ENCODE data around the gene STK10. TPM values are rescaled to one million over a fixed set of nuclear protein-coding genes. Genes with fewer than 3 reads are reported as not detected.

STK10 gene
- polyA plus RNA-seq, 1 donor: 15.8 TPM

DNA sequence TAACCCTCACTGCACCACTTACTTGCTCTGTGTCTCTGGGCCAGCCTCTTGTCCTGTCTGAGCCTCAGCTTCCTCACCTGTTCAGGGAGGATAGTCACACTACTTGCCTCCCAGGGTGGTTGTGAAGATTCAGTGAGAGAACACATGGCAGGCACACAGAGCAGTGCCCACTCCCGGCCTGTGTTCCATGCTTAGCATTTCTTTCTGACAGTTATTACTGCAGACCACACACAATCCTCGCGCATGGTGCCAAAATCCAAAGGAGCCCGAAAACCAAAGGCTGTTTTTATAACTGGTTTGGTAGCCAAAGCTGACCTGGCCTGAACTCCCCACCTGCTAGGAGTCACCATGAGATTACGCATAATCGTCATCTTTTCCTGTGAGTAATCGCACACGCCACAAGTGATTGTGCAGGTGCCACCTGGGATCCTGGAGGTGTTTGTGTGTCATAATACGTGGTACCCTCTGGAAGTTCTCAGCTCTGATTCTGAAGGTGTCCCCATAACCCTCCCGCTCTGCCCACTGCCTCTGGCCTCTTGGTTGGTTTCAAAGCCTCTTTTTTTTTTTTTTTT lies 97.0 kb downstream of the STK10 start:
- no peak for DNase-seq (ENCODE audit: low read depth)

DNA sequence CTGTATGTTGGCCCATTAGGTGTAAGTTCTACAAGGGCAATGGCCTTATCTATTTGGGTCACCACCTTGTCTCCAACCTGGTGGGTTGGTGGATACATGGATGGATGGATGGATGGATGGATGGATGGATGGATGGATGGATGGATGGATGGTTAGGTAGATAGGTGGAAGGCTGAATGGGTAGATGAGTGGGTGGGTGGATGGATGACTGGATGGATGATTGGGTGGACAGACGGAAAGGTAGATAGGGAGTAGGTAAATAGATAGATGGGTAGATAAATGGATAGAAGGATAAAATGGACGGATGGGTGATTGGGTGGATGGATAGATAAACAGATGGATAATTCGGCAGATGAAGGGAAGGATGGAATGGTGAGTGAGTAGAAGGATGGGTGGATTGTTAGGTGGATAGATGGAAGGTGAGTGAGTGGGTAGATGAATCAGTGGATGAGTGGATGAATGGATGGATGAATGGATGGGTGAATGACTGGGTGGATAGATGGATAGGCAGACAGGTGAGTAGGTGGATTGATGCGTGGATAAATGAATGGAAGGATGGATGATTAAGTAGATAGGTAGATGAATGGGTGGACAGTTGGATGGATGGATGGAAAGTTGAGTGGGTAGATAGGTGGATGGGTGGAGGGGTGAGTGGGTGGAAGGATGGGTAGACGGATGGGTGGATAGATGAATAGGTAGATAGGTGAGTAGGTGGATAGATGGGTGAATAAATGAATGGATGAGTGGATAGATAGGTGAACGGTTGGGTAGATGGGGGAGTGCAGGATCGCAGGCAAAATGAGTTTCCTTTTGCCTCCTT lies 98.5 kb downstream of the STK10 start:
- no peak for DNase-seq (ENCODE audit: low read depth)

DNA sequence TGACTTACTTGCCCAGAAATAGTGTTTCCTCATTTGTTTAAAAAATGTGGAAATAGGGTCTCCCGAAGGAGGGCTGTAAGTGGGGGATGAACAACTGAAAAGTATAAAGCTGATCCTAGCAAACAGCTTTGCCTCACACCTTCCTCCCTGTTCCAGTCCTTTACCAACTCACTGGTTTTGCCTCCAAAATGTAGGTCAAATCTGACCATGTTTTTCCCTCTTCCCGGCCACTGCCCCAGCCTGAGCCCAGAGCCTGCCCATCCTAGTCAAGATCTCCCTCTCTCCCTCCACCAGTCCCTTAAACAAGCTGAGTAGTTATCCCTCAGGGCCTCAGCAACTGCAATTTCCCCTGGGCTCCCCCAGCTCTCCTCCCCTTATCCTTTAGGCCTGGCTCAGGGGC lies 99.2 kb downstream of the STK10 start:
- DNase-seq (ENCODE audit: low read depth): no peak

DNA sequence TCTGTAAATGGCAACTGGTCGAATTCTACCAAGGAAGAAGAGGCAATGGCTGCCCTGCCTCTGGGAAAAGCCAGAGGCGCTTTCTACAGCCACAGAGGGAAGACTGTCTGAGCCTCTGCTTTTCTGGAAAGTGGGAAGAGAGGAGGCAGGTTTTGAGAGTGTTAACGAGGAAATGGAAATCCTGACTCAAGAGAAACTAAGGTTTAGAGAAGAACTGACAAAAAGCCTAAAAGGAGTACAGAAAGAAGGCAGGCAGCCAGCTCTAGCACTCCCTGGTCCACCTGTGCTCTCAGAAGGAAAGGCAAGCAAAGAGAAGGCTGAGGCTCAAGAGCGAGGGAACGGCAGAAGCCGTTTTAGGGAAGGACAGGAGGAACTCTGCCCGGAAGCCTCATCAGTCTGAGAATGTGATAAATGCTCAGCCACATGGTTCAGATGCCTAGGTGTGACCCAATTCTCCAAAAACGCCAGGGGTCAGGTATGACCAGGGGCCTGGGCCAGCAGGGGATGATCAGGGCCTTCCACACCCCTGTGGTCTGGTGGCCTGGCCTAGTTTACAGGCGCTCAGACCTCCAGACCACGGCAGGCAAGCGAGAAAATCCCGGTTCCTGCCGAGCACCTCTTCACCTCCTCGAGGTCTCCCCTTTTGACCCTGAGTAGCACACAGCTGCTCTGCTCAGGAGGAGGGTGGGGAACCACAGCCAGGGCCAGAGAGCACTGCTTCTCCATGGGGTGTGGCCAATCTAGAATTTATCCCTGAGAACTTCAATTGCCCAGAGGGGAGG lies 101.6 kb downstream of the STK10 start:
- DNase-seq (ENCODE audit: low read depth): no peak

DNA sequence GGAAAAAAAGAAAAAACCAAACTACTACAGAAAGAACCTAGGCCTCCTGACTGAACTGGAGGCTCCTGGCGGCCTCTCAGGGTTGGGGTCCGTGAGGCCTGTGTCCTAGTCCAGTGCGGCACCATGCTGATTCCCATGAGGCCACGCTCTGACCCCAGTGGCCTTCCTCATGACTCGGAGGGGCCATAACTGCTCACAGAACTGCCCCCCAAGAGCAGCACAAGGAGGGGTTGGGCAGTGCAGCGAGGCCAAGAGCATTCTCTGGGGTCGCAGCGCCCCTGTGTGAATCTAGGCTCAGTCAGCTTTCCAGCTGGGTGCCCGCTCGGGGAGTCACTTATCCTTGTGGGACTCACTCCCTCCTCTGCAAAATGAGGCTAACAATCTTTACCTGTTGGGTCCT lies 102.3 kb downstream of the STK10 start:
- DNase-seq (ENCODE audit: low read depth): no peak

DNA sequence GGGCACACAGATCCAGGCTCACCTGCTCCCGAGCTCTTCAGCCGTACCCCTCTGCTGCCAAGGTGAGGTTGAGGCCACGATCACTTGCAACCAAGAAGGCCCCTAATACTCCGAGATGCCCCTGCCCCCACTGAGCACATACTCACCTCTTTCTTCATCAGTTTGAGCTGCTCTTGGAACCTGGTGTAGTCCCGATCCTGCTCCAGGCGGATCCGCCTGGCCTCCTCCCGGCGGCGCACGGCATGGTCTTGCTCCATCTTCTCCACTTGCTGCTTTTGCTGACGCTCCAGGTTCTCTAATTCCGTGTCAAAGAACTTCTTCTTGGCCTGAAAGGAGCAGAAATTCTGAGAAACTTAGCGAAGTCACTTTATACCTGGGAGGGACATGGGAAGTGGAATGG lies 105.8 kb downstream of the STK10 start:
- DNase-seq (ENCODE audit: low read depth): no peak

DNA sequence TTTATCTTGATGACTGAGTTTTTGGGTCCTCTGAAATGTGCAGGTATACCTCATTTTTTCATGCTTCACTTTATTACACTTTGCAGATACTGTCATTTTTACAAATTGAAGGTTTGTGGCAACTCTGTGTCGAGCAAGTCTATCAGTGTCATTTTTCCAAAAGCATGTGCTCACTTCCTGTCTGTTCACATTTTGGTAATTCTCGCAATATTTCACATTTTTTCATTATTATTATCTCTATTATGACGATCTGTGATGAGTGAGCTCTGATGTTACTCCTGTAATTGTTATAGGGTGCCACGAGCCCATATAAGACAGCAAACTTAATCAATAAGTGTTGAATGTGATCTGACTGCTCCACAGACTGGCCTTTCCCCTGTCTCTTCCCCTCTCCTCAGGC lies 108.1 kb downstream of the STK10 start:
- no peak for DNase-seq (ENCODE audit: low read depth)

DNA sequence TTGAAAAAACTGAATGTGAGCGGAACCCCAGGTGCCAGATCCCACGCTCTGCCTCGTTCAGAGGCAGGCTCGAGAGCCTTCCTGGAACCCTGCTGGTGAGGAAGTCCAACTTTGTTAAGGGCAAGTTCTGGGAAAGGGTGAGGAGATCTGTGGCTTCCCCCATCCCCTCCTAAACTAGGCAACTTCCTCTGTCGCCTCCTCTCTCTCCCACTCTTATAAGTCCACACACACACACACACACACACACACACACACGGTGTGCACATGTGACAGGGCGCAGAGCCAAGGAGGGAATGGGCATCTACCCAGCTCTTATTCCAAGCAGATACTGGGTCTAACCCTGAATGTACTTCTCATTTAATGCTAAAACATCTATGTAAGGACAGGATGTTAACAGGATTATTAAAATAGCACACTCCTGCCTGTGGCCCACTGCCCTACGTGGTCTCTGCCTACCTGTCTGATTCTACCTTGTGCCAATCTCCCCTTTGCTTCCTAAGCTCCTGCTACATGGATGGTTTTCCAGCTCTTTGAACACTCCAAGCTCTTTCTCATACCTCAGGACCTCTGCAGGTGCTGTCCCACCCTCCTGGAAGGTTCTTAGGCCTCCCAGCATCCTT lies 109.2 kb downstream of the STK10 start:
- no peak for DNase-seq (ENCODE audit: low read depth)

DNA sequence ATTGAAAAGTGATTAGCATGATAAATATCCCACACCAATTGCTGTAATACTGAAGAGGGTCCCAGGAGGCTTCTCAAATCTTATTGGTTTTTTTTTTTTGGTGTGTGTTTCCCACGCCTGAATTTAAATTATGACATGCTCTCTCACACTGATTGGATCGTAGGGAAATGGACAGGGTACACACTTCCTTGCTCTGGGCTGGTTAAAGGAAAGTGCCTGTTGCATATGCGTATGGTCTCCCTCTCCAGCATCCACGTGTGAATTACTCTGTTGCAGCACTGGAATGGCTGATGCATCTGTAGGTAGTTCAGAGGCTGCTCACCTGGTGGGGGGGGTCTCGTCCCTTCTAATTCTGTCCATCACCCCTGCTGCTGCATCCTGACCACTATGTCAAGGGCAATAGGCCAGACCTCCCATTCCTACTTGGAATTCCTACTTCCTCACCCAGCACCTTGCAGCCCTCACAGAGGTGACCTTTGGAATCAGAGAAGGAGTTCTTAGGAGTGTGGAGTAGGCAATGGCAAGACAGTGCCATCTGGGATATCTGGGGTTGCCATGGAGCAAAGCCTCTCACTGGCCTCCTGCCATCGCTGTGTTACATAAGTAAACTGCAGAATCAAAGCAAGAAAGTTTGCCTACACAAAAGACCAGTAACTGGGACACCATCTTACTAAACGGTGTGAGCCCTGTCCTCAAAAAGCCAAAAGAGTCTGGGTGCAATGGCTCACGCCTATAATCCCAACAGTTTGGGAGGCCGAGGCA lies 110.2 kb downstream of the STK10 start:
- no peak for DNase-seq (ENCODE audit: low read depth)

DNA sequence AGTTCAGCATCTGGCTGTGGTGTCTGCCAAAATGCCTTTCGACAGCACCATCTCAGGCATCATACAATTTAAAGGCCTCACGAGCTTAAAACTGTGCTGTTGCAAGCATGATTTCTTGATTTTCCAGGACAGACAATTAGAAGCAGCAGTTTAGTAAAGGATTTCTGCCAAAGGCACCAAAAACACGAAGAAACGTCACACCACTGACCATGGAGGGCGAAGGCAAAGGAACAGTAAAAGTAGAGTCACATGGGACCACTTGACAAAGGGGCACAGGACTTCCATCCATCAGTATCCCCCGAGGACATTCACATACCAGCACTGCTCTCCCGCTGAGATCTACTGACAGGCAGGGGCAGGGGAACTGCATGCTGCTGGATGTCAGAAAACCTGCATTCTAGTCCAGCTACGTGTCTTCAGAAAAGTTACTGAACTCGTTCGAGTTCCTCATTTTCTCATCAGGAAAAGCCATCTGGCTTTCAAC lies 111.2 kb downstream of the STK10 start:
- no peak for DNase-seq (ENCODE audit: low read depth)

DNA sequence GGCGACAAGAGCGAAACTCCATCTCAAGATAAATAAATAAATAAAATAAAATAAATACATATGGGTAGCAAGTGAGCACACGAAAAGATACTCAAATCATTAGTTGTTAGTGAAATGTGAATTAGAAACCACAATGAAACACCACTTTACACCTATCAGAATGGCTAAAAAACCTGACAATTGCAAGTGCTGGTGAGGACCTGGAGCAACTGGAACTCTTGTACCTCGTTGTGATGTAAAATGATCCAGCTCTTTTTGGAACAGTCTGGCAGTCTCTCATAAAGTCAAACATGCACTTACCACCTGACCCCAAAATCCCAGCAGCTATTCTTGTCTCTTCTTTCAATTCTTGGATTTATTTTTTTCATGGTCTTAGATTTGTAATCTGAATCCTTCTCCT lies 112.4 kb downstream of the STK10 start:
- no peak for DNase-seq (ENCODE audit: low read depth)

DNA sequence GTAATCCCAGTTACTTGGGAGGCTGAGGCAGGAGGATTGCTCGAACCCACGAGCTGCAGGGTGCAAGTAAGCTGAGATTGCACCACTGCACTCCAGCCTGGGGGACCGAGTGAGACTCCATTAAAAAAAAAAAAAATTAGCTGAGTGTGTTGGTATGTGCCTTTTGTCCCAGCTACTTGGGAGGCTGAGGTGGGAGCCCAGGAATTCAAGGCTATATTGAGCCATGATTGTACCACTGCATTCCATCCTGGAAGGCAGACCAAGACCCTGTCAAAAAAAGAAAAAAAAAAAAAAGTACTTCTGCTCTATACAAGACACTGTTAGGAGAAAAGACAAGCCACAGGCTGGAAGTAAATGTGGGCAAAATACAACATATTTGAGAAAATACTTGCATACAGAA lies 113.1 kb downstream of the STK10 start:
- no peak for DNase-seq (ENCODE audit: low read depth)

DNA sequence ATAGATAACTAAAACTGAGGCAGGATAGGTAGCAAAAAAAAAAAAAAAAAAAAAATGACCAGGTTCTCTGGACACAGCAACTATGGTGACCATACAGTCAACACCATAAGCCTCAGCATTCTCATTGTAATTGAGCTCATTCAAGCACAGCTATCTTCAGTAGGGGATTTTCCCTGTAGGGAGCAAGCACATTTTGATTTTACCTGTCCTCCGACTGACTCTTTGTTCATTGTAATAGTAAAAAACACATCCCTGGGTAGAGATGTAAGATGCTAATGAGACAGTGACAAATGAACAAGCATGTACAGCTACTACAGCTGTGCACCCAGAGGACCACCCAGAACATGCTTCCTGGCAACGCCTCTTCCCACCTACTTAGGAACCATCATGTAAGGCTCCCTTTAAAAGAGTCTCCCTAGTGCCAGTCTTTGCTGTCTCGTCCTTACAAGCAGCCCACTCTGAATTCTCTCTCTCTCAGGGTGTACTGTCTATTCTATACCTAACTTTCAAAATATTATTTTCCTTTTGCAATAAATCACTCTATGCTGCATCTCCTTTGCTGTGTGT lies 116.6 kb downstream of the STK10 start:
- no peak for DNase-seq (ENCODE audit: low read depth)

DNA sequence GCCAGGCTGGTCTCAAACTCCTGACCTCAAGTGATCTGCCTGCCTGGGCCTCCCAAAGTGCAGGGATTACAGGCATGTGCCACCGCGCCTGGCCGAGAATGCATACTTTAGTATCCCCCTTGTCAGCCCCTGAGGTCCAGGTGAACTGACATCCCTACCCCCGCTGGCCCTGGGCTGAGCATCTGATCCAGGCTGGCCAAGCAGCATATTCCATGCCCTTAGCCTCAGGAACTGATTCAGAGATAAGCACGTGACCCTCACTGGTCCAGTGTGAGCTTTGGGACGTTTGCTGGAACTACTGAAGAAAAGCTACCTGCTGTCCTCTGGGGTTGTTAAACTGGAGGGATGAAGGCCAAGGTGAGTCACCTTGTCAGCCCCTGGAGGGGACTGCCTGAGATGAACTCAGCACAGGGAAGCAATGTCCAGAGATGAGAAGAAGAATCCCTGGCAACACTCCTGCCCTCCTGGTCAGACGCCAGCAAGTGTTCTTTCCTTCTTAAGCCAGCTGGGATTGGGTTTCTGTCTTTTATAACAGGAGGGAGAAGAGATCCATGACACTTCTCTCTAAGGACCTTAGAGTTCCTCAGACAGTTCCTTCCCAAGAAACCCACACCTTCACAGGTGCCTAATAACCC lies 122.5 kb downstream of the STK10 start:
- DNase-seq (ENCODE audit: low read depth): no peak

DNA sequence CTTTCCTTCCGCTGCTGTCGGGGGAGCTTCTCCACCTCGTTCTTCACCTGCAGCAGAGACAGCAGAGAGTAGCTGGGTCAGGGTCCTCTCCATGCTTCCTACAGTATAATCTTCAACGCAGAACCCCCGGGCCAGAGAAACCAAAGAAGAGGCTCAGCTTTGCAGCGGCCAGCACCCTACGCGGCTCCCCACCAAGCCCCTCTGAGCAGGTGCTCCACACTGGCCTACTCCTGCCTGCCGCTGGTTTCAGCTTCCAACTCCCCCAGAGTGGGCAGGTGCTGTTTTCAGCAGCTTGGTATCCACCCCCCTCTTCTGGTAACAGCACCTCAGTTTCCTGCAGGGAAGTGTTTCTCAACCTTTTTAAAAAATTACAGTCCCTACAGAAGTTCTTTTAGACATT lies 123.3 kb downstream of the STK10 start:
- no peak for DNase-seq (ENCODE audit: low read depth)

DNA sequence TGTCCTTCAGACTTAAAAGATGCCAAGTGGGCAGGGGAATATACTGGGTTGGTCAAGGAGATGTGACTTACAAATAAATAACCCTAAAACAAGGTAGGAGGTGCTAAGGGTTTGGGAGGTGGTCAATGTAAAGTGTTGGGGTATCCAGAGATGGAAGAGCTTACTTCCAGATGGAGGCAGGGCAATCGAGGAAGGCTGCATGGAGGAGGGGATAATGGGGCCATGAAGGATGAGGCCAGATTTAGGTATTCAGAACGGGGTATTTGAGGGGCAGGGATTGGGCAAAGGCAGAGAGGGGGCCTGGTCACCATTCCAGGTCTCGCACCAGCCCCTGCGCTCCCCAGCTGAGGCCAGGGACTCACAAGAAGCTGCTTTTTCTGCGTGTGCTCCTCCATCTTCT lies 123.7 kb downstream of the STK10 start:
- DNase-seq (ENCODE audit: low read depth): no peak

DNA sequence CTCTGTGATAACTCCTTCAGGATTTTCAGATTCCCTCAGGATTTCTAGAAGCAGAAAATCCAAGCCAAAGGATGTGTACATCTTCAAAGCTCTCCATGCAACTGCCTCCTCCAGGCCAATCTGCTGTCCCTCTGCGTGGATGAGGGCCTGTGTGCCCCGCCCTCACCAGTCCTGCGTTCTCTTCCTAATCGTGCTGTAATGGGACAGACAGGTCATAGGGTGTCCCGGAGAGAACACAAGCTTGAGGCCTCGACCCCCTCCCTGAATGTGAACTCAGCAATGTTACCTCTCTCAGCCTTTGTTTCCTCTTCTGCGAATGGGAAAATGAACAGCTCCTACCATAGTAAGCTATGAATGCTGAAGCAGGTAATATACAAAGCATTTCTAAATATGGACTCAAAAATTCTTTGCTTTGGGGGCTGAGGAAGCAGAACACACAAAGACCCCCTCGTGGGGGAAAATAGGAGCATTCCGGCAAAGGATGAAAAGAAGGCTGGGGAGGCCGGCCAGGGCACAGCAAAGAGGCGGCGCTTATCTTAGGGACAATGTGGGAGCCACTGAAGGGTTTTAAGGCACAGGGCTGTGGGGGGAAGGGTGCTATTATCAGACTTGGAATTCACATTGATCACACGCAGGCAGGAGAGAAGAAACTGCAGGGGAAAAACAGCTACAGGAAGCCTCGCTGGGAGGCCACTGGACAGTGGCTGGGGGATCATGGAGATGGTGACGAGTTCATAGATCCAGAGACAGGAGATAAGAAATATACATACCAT lies 124.4 kb downstream of the STK10 start:
- DNase-seq (ENCODE audit: low read depth): no peak

DNA sequence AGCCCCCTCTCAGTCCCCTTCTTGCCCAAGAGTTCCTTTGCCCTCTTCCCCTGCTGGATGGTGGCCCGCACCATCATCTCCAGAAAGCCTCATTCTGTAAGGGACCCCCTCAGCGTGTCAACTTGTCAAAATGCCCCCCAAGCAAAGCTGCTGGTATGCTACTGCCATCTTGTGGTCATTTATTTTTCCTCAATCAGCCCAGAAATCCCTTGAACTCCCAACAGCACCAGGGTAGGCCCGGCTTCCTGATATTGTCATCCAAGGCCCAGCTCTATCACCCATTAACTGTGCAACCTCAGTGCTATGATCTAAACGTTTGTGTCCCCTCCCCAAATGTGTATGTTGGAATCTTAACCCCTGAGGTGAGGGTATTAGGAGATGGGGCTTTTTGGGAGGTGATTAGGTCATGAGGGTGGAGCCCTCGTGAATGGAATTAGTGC lies 128.3 kb downstream of the STK10 start:
- DNase-seq (ENCODE audit: low read depth): no peak

DNA sequence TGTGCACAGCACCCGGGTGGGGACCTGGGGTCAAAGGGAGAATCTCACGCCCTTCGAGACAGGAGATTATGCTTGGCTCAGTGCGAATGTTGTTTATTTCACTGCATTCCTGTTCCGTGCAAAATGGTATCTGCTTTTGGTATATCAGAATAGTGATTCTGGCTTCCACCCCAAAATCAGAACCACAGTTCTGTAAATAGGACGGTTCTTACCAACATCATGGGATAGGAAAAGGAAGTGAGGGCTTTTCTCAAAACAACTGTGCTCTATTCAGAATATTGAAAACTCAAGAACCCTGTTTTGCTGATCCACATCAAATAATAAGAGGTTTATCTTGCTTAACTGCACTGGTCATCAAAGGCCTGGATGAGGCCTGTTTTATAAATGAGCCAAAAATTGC lies 129.9 kb downstream of the STK10 start:
- no peak for DNase-seq (ENCODE audit: low read depth)

DNA sequence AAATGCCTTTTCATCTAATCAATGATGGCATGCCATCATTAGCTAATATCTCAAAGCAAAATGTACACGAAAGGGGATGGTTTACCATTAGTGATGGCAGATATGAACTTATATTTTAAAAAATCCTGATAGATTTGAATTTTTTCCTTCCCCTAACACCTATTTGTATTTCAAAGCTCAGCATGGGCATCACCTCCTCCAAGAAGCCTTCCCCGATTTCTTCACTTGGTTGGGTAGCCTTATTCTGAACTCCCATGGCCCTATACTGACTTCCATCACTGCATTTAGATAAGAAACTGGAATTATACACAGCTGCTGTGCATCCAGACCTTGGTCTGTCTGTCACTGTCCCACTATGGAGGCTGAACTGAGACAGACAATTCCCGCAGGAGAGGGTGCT lies 132.0 kb downstream of the STK10 start:
- no peak for DNase-seq (ENCODE audit: low read depth)
